Activated naive CD8-positive, alpha-beta T cell treated with anti-CD3 and anti-CD28 coated beads, Interleukin-2, amount 10 ng/mL, durations not matched to agents 7 days and 5 days (primary cell): ENCODE results near the gene TPM4. TPM values are rescaled to one million over a fixed set of nuclear protein-coding genes. Genes with fewer than 3 reads are reported as not detected.
A peak's percentile ranks its signal among the peaks of the same experiment; 100 is the strongest.
"Not testable (repeated sequence)": the region's sequence is repeated elsewhere in the genome, so short reads cannot be mapped to it uniquely, and the experiment has no call there.

Experiments used
- ATAC-seq: fragments of 150-1000 bp; cut with Tn5 transposase; one replicate; pipeline ENCODE4 v1.10.0; 2021; ENCODE audit warnings: low read depth, moderate library complexity
- POLR2A ChIA-PET: fragments of 350-600 bp; sonication (Branson Sonifier 250); formaldehyde crosslinking; loops from one replicate; lab custom pipeline; 2021; ENCODE audit warnings: antibody characterized with exemption; lab: Charles Lee
- DNase-seq: peaks from one replicate; pipeline ENCODE4 v3.0.0; 2021
- H3K27ac Mint-ChIP-seq: one replicate; pipeline ENCODE4 v1.8.0; 2022; ENCODE audit warnings: mild to moderate bottlenecking, mixed read lengths
- H3K27me3 Mint-ChIP-seq: one replicate; pipeline ENCODE4 v1.8.0; 2022; ENCODE audit warnings: mild to moderate bottlenecking, moderate library complexity, mixed read lengths
- H3K36me3 Mint-ChIP-seq: one replicate; pipeline ENCODE4 v1.8.0; 2021; ENCODE audit warnings: mild to moderate bottlenecking, mixed read lengths
- H3K4me1 Mint-ChIP-seq: one replicate; pipeline ENCODE4 v1.8.0; 2021; ENCODE audit warnings: mixed read lengths
- H3K4me3 Mint-ChIP-seq: one replicate; pipeline ENCODE4 v1.8.0; 2022; ENCODE audit warnings: mild to moderate bottlenecking, moderate library complexity, mixed read lengths
- H3K9me3 Mint-ChIP-seq: one replicate; pipeline ENCODE4 v1.8.0; 2021; ENCODE audit warnings: mixed read lengths
- total RNA-seq, 2 experiments: library from RNA; stranded (reverse); gene quantifications; one replicate each; pipeline ENCODE4 v1.2.3, GENCODE V29; 2021

TPM4 gene
- total RNA-seq, 2 experiments from 2014 or later: 278 to 282 TPM

DNA sequence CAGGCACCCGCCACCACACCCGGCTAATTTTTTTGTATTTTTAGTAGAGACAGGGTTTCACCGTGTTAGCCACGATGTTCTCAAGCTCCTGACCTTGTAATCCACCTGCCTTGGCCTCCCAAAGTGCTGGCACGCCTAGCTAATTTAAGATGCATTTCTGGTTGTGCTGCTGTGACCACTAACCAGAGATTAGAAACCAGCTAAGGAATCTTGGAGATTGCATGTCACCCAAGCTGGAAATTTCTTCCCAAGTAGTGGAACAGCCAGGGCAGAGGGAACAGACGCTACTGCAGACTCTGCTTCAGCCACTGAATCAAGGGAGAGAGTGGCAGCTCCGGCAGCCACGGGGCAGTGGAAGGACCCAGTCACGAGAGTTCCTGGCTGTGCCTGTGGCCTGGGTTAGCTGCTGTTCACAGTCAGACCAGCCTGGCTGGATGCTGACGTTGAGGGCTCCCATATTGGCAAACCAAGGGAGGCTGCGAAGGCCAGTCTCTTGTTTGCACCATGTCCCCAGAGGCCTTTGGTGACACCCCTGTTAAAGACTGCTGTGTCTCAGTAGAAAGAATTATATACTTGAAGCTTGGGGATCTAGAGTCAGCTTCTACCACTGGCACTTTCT lies 7.9 kb downstream of the TPM4 start:
- H3K36me3 Mint-ChIP-seq: peaks cover 65% of the 10 kb centered on the region
- POLR2A ChIA-PET: interaction anchor here (0.8 to 6.4 kb wide), 4 partner anchors 10 to 76 kb away, joined by 3 to 100 read pairs (median 10); partner anchors contain the start of genes HSH2D and TPM4
- peak overlapping the region; percentile 47 for H3K4me3 Mint-ChIP-seq
- H3K27ac Mint-ChIP-seq: peak overlapping the region; percentile 74
- no peaks in the 10 kb centered on the region for H3K27me3 Mint-ChIP-seq
- H3K9me3 Mint-ChIP-seq: no peaks in the 10 kb centered on the region
- ATAC-seq (no peak), DNase-seq (no peak)
- H3K4me1 Mint-ChIP-seq: peaks cover 62% of the 10 kb centered on the region

DNA sequence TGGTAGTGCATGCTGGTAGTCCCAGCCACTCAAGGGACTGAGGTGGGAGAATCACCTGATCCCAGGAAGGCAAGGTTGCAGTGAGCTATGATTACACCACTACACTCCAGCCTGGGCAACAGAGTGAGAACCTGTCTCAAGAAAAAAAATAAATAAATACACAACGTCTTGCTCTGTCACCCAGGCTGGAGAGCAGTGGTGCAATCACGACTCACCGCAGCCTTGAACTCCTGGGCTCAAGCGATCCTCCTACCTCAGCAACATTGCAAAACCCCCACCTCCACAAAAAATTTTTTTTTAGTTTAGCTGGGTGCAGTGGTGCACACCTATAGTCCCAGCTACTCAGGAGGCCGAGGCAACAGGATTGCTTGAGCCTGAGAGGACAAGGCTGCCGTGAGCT lies 8.8 kb downstream of the TPM4 start:
- no peaks in the 10 kb centered on the region for H3K9me3 Mint-ChIP-seq
- POLR2A ChIA-PET: interaction anchor here (2.6 to 6.4 kb wide), 3 partner anchors 11 to 59 kb away, joined by 15 to 100 read pairs (median 23); partner anchors contain the start of genes HSH2D and TPM4
- peaks cover 69% of the 10 kb centered on the region for H3K36me3 Mint-ChIP-seq
- H3K27ac Mint-ChIP-seq: peak overlapping the region; percentile 93
- no peak for ATAC-seq
- no peaks in the 10 kb centered on the region for H3K27me3 Mint-ChIP-seq
- no peak for DNase-seq
- peak overlapping the region; percentile 84 for H3K4me3 Mint-ChIP-seq
- peaks cover 59% of the 10 kb centered on the region for H3K4me1 Mint-ChIP-seq

DNA sequence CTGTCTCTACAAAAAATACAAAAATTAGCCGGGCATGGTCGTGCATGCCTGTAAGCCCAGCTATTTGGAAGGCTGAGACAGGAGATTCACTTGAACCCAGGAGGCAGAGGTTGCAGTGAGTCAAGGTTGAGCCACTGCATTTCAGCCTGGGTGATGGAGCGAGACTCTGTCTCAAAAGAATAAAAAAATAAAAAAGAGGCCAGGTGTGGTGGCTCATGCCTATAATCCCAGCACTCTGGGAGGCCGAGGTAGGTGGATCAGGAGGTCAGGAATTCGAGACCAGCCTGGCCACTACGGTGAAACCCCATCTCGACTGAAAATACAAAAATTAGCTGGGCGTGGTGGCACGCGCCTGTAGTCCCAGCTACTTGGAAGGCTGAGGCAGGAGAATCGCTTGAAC lies 11.1 kb downstream of the TPM4 start:
- H3K36me3 Mint-ChIP-seq: peaks cover 62% of the 10 kb centered on the region
- H3K4me1 Mint-ChIP-seq: peaks cover 46% of the 10 kb centered on the region
- POLR2A ChIA-PET: interaction anchor here (1.9 to 6.4 kb wide), 4 partner anchors 8 to 98 kb away, joined by 6 to 100 read pairs (median 16); partner anchors contain the start of genes FAM32A and TPM4
- not testable (repeated sequence) for DNase-seq, H3K27me3 Mint-ChIP-seq, ATAC-seq, H3K9me3 Mint-ChIP-seq, H3K27ac Mint-ChIP-seq, H3K4me3 Mint-ChIP-seq

DNA sequence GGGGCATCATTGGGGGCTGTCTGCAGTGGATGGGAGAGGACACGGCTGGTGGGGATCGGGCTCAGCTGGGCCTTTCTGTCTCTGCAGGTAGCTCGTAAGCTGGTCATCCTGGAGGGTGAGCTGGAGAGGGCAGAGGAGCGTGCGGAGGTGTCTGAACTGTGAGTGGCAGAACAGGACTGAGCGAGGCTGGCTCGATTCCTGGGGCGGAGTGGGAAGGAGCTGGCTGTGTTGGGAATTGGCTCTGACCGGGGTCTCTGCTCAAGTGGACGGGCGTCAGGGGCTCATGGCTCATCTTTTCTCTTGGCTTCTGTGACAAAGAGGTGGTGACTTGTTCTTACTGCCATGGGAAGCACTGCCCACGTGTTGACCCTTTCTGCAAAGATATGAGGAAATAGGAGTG lies 11.6 kb downstream of the TPM4 start:
- H3K27ac Mint-ChIP-seq: peak overlapping the region; percentile 67
- no peaks in the 10 kb centered on the region for H3K27me3 Mint-ChIP-seq
- peaks cover 46% of the 10 kb centered on the region for H3K4me1 Mint-ChIP-seq
- peaks cover 60% of the 10 kb centered on the region for H3K36me3 Mint-ChIP-seq
- no peak for DNase-seq
- POLR2A ChIA-PET: interaction anchor here (6.4 kb wide), 1 partner anchor 14 kb away, joined by 100 read pairs; the partner anchor contains the start of gene TPM4
- H3K9me3 Mint-ChIP-seq: no peaks in the 10 kb centered on the region
- no peak for ATAC-seq
- no peak overlapping the region for H3K4me3 Mint-ChIP-seq

DNA sequence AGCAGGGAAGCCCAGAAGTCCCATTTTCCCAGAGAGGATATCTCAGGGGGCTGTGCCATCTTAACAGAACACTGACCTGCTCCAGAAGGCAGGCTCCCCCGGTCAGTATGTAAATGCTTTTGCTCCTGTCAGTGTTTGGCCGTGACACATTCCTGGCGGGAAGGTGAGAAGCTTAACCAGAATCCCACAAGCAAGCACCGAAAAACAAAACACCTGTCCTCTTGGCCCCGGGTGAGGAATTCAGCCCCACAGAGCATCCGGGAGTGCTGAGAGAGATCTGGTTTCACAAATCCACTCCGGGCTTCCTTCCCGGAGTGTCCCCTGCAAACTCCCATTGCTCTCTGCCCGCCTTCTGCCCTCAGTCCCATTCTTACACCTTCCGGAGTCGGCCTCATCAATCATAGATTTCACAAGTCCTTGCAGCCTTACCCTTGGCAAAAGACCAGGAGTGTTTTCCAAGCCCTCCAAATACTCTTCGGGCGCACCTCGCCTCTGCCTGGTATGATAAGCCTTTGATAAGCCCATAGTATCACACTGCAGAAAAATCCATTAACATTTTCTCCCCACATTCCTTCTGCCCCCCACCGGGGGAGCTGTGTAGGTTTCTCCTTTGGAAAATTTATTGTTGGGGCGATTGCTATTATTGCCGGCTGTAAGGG lies 12.2 kb downstream of the TPM4 start:
- Mint-ChIP-seq H3K4me3 (no peak overlapping the region), H3K27me3 (no peaks in the 10 kb centered on the region), H3K36me3 (peaks cover 61% of the 10 kb centered on the region), H3K9me3 (no peaks in the 10 kb centered on the region), H3K4me1 (peaks cover 47% of the 10 kb centered on the region), H3K27ac (peak overlapping the region; percentile 67)
- POLR2A ChIA-PET: interaction anchor here (6.4 kb wide), 1 partner anchor 14 kb away, joined by 100 read pairs; the partner anchor contains the start of gene TPM4
- ATAC-seq: no peak
- no peak for DNase-seq

DNA sequence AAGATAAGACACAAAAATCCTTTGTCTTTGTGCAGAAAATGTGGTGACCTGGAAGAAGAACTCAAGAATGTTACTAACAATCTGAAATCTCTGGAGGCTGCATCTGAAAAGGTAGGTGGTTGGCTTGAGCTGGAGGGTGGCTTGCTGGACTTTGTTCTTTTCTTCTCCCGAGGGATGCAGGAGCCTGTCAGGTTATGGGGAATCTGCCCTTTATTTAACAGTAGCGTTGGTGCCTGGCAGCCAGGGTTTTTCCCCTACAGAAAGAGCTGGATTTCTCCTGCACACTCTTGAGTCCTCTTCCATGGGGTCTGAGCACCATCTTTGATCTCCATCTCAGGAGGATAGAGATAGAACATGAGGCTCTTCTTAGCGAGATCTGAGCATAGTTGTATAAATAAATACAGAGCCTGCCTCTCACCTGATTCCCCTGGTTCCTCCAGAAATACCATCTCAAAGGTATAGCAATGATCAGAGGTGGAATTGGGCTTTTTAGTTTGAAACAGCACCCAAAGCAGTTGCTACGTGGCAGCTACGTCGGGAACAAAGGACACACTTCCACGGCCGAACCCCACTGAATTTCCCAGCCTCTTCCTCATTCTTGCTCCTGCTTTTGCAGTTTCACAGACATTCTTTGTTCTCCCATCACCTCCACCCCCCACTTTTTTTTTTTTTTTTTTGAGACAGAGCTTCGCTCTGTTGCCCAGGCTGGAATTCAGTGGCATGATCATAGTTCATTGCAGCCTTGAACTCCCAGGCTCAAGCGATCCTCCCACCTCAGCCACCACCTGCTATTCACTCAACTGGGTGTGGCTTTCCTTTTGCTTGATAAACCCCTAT lies 12.9 kb downstream of the TPM4 start:
- Mint-ChIP-seq H3K36me3 (peaks cover 62% of the 10 kb centered on the region), H3K9me3 (no peaks in the 10 kb centered on the region), H3K27ac (peak overlapping the region; percentile 56), H3K27me3 (no peaks in the 10 kb centered on the region), H3K4me3 (no peak overlapping the region), H3K4me1 (peaks cover 49% of the 10 kb centered on the region)
- DNase-seq: no peak
- ATAC-seq: no peak
- POLR2A ChIA-PET: no interaction called here

DNA sequence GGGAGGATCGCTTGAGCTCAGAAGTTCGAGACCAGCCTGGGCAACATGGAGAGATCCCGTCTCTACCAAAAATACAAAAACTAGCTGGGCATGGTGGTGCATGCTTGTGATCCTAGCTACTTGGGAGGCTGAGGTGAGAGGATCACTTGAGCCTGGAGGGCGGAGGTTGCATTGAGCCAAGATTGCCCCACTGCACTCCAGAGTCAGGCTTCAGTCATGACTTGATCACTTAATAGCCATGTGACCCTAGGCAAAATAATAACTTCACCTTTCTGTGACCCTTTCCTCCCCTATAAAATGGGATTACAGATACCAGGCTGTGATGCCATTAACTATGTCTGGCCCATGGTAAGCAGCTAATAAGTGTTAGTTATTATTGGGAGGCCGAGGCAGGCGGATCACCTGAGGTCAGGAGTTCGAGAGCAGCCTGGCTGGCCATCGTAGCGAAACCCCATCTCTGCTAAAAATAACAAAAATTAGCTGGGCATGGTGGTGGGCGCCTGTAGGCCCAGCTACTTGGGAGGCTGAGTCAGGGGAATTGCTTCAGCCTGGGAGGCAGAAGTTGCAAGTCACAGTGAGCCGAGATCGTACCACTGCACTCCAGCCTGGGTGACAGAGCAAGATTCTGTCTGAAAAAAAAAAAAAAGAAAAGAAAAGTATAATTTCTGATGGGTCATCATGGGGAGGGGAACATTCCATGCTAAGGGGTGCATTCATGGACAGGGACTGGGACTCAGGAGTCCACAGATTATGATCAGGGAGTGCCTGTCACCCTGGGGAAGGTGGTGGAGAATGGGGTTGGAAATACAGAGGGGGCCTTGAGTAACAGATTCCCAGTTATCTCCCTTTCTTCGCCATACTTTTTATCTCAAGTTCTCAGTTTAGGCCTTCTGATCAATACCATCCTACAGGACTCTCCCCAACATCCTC lies 15.5 kb downstream of the TPM4 start:
- ATAC-seq (no peak), DNase-seq (no peak)
- Mint-ChIP-seq H3K36me3 (peaks cover 63% of the 10 kb centered on the region), H3K9me3 (no peaks in the 10 kb centered on the region), H3K27ac (no peak overlapping the region), H3K27me3 (no peaks in the 10 kb centered on the region), H3K4me1 (peaks cover 40% of the 10 kb centered on the region), H3K4me3 (no peak overlapping the region)
- POLR2A ChIA-PET: interaction anchor here (0.8 to 2.0 kb wide), 3 partner anchors 16 to 52 kb away, joined by 3 to 5 read pairs (median 3); partner anchors contain the start of genes HSH2D and TPM4

DNA sequence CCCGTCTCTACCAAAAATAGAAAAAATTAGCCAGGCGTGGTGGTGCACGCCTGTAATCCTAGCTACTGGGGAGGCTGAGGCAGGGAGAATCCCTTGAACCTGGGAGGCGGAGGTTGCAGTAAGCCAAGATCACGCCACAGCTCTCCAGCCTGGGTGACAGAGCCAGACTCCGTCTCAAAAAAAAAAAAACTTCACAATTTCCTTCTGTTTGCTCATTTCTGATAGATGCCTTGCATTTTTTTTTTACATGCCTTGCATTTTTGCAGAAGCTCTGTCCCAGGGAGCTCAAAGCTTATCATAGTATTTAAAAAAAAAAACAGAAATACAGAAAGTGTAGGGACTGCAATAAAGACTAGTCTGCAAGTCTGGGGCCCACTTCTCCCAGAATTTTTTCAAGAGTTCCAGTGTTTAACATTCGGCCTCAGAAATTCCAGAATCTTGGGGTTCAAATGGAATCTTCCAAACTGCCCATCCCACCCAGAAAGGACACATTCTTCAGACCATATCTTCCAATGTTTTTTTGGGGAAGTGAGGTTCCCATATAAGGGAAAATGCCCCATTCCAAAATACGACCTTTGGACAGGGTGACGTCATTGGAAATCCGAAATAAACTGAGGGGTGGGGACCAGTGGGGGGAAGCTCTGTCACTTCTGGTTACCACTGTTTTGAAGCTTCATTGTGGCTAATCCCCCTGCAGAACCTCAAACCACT lies 18.2 kb downstream of the TPM4 start:
- peaks cover 33% of the 10 kb centered on the region for H3K4me1 Mint-ChIP-seq
- peaks cover 67% of the 10 kb centered on the region for H3K36me3 Mint-ChIP-seq
- H3K9me3 Mint-ChIP-seq: no peaks in the 10 kb centered on the region
- POLR2A ChIA-PET: interaction anchor here (0.9 to 3.5 kb wide), 12 partner anchors 8 to 92 kb away, joined by 3 to 23 read pairs (median 4); partner anchors contain the start of gene FAM32A
- peak overlapping the region; percentile 54 for H3K4me3 Mint-ChIP-seq
- H3K27ac Mint-ChIP-seq: peak overlapping the region; percentile 72
- peak; percentile 41 for ATAC-seq
- no peaks in the 10 kb centered on the region for H3K27me3 Mint-ChIP-seq
- DNase-seq: no peak

DNA sequence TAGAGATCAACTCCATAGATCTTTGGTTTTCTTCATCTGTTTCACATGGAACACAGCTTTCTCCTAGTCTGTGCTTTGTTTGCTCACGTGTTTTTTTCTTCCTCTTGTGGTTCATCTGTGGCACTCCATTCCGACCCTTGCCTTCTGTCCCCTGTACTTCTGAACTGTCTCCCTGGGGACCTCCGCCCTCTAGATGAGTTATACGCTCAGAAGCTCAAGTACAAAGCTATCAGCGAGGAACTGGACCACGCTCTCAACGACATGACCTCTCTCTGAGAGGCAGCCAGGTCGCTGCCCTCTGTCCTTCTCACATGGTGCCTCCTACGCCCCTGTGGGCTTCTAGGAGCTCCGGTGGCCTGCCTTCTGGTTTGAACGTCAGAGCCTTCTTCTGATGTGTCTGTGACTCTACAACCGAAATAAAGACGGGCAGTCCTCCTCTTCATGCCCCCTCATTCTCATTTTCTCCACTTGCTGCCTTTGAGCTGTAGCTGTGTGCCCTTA lies 18.8 kb downstream of the TPM4 start:
- H3K4me3 Mint-ChIP-seq: peak overlapping the region; percentile 54
- peaks cover 67% of the 10 kb centered on the region for H3K36me3 Mint-ChIP-seq
- peaks cover 33% of the 10 kb centered on the region for H3K4me1 Mint-ChIP-seq
- H3K27ac Mint-ChIP-seq: peak overlapping the region; percentile 72
- ATAC-seq (peak; percentile 67), DNase-seq (no peak)
- no peaks in the 10 kb centered on the region for H3K9me3 Mint-ChIP-seq
- no peaks in the 10 kb centered on the region for H3K27me3 Mint-ChIP-seq
- POLR2A ChIA-PET: interaction anchor here (0.6 to 3.5 kb wide), 12 partner anchors 9 to 961 kb away, joined by 3 to 23 read pairs (median 4); partner anchors contain the start of gene FAM32A

DNA sequence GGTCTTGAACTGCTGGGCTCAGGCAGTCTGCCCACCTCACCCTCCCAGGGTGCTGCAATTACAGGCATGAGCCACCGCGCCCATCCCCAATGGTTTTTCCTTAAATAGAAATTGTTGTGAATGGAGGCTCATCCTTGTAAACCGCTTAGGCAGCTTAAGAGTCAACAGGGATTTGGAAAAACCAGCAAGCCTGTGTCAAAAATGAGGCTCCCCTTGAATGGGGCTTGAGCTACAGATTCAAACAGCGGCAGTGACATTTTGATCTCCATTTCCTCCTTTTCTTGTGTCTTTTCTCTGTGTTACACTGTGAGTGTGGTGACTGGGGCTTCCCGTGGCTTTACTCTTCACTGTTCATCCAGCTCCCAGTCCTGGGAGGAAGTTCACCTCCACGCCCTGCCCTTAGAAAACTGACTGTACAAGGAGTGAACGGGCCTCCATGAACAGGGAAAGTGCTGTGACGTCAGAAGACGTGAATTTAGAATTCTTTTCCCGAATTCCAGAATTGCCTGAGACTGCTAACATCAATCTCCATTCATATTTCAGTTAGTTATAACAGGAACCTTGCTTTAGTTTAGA lies 20.1 kb downstream of the TPM4 start:
- no peak overlapping the region for H3K4me3 Mint-ChIP-seq
- H3K27ac Mint-ChIP-seq: peak overlapping the region; percentile 70
- peaks cover 66% of the 10 kb centered on the region for H3K36me3 Mint-ChIP-seq

DNA sequence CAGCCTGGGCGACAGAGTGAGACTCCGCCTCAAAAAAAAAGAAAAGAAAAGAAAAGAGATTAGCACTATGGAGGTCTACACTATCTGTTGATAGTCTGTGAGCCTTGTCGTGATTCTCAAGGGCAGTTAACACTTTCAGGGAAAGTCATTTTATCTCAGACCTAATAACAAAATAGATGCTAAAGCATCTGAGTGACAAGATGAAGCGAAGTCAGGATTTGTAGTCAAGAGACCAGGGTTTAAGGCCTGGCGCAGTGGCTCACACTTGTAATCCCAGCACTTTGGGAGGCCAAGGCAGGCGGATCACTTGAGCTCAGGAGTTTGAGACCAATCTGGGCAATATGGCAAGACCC lies 22.1 kb downstream of the TPM4 start:
- no peaks in the 10 kb centered on the region for H3K9me3 Mint-ChIP-seq
- POLR2A ChIA-PET: interaction anchor here (0.9 to 1.0 kb wide), 2 partner anchors 22 to 36 kb away, joined by 3 read pairs; partner anchors contain the start of gene TPM4
- no peak overlapping the region for H3K4me3 Mint-ChIP-seq
- peaks cover 61% of the 10 kb centered on the region for H3K36me3 Mint-ChIP-seq
- ATAC-seq (no peak), DNase-seq (no peak)
- peaks cover 23% of the 10 kb centered on the region for H3K4me1 Mint-ChIP-seq
- no peaks in the 10 kb centered on the region for H3K27me3 Mint-ChIP-seq
- H3K27ac Mint-ChIP-seq: no peak overlapping the region

More for the DNA sequence above, 20.1 kb downstream of the TPM4 start:
- Mint-ChIP-seq H3K9me3 (no peaks in the 10 kb centered on the region), H3K4me1 (peaks cover 33% of the 10 kb centered on the region), H3K27me3 (no peaks in the 10 kb centered on the region)
- POLR2A ChIA-PET: interaction anchor here (0.7 to 3.5 kb wide), 4 partner anchors 10 to 96 kb away, joined by 4 to 23 read pairs (median 9); no protein-coding TSS in a partner anchor
- DNase-seq: no peak
- no peak for ATAC-seq
